Colonic mucosa (tissue), 4 donors: ENCODE measurements around the gene AEBP1. TPM values are rescaled to one million over a fixed set of nuclear protein-coding genes. Genes with fewer than 3 reads are reported as not detected.

Source experiments
- DNase-seq: peaks from one replicate; pipeline ENCODE4 v3.0.0-alpha.2; 2020
- H3K27ac ChIP-seq: fragments of 200-600 bp; one replicate; pipeline ENCODE4 v1.8.0; 2021
- H3K27me3 ChIP-seq: fragments of 200-600 bp; one replicate; pipeline ENCODE4 v1.8.0; 2021
- H3K36me3 ChIP-seq: fragments of 200-600 bp; one replicate; pipeline ENCODE4 v1.8.0; 2021
- H3K4me1 ChIP-seq: fragments of 200-600 bp; one replicate; pipeline ENCODE4 v1.8.0; 2021; ENCODE audit warnings: mild to moderate bottlenecking
- H3K4me3 ChIP-seq: fragments of 200-600 bp; one replicate; pipeline ENCODE4 v1.8.0; 2021
- H3K9ac ChIP-seq, 2 donors: one replicate each; pipeline ENCODE4 v1.7.0; 2013; ENCODE audit warnings: control low read depth in 2 of 2, low read depth in 2 of 2, low read length in 2 of 2
- H3K9me3 ChIP-seq: fragments of 200-600 bp; one replicate; pipeline ENCODE4 v1.8.0; 2021
- CTCF ChIP-seq: fragments of 200-600 bp; IDR thresholded peaks from one replicate; pipeline ENCODE4 v1.8.0; 2022; ENCODE audit warnings: antibody characterized with exemption, mild to moderate bottlenecking
- intact Hi-C: fragments of 100-400 bp; cut with DNase I; formaldehyde crosslinking; loops from one replicate; pipeline ENCODE4 v1.14.1; 2022
- total RNA-seq, 2 donors: library from RNA; stranded (reverse); fragmentation: NEBNext Ultra II Directional in 1 of 2; extraction: Animal tissue kit (Norgen Biotek cat#: 25700) in 1 of 2; gene quantifications; one replicate each; pipeline ENCODE4 v1.2.1, GENCODE V29; 2021
- donor health status: healthy.
- donor health status: DM: no; HTN: no; CAD: no.
- donor health status: DM: no; HTN: no; CAD: no.

AEBP1 gene
- total RNA-seq, 2 donors from 2014 or later, result 21.4 to 30.4 TPM

- TF ChIP-seq CTCF, result no peak
- Histone ChIP-seq H3K4me1 (no peaks in the 10 kb centered on the region), H3K27ac (no peak overlapping the region), H3K27me3 (peaks cover 2% of the 10 kb centered on the region), H3K9ac (no peak overlapping the region), H3K9me3 (no peaks in the 10 kb centered on the region), H3K36me3 (no peaks in the 10 kb centered on the region), H3K4me3 (no peak overlapping the region)
- intact Hi-C loops, result no loop called here
- no peak for DNase-seq
These were observed 5.8 kb downstream of the AEBP1 start for GRCh38 chr7:44109991-44110390.

GRCh38 chr7:44110719-44111635, 6.8 kb downstream of the AEBP1 start:
- Histone ChIP-seq H3K9ac (no peak overlapping the region), H3K4me3 (no peak overlapping the region), H3K9me3 (no peaks in the 10 kb centered on the region), H3K27me3 (no peaks in the 10 kb centered on the region), H3K4me1 (no peaks in the 10 kb centered on the region), H3K27ac (no peak overlapping the region), H3K36me3 (no peaks in the 10 kb centered on the region)
- intact Hi-C loops, result no loop called here
- DNase-seq, result no peak
- TF ChIP-seq CTCF, result no peak

GRCh38 chr7:44111761-44112160, 7.6 kb downstream of the AEBP1 start:
- H3K27me3 ChIP-seq, result no peaks in the 10 kb centered on the region
- H3K4me1 ChIP-seq, result no peaks in the 10 kb centered on the region
- TF ChIP-seq CTCF, result no peak
- intact Hi-C loops, result no loop called here
- no peak overlapping the region for H3K4me3 ChIP-seq
- DNase-seq, result no peak
- H3K27ac ChIP-seq, result no peak overlapping the region
- no peaks in the 10 kb centered on the region for H3K36me3 ChIP-seq
- no peaks in the 10 kb centered on the region for H3K9me3 ChIP-seq
- H3K9ac ChIP-seq, result no peak overlapping the region

GRCh38 chr7:44112231-44112996, 8.3 kb downstream of the AEBP1 start:
- intact Hi-C loops, result no loop called here

More at GRCh38 chr7:44112231-44112996, 8.3 kb downstream of the AEBP1 start:
- Histone ChIP-seq H3K27ac (no peak overlapping the region), H3K9me3 (no peaks in the 10 kb centered on the region), H3K4me1 (no peaks in the 10 kb centered on the region), H3K9ac (no peak overlapping the region), H3K4me3 (no peak overlapping the region), H3K27me3 (no peaks in the 10 kb centered on the region), H3K36me3 (no peaks in the 10 kb centered on the region)
- TF ChIP-seq CTCF, result no peak
- no peak for DNase-seq
